Heart right ventricle (tissue), 16 donors: ENCODE results near the gene RNF151. TPM values are rescaled to one million over a fixed set of nuclear protein-coding genes. Genes with fewer than 3 reads are reported as not detected.

Source experiments
- ATAC-seq, 8 donors: fragments of 200-7000 bp; cut with Tn5 transposase; one replicate each; pipeline ENCODE4 v1.9.1; 2020; ENCODE audit warnings: mild to moderate bottlenecking in 8 of 8, moderate library complexity in 8 of 8, moderate number of reproducible peaks in 1 of 8
- DNase-seq, 2 donors: peaks; one replicate each; pipeline ENCODE4 v3.0.0-alpha.2; 2020
- H3K27ac ChIP-seq, 10 donors: fragments of 200-600 bp; sonication (generic) in 2 of 10; one replicate each; pipeline versions ENCODE4 v1.5.0 to v1.8.0; 2020 to 2022; ENCODE audit warnings: mild to moderate bottlenecking in 3 of 10
- H3K27me3 ChIP-seq, 7 donors: fragments of 200-600 bp; one replicate each; pipeline ENCODE4 v1.8.0; 2021 to 2022; ENCODE audit warnings: mild to moderate bottlenecking in 2 of 7
- H3K36me3 ChIP-seq, 9 donors: fragments of 200-600 bp; sonication (generic) in 1 of 9; one replicate each; pipeline versions ENCODE4 v1.5.0 to v1.8.0; 2020 to 2022; ENCODE audit warnings: mild to moderate bottlenecking in 2 of 9
- H3K4me1 ChIP-seq, 9 donors: fragments of 200-600 bp; sonication (generic) in 1 of 9; one replicate each; pipeline versions ENCODE4 v1.5.0 to v1.8.0; 2020 to 2022; ENCODE audit warnings: mild to moderate bottlenecking in 4 of 9
- H3K4me3 ChIP-seq, 10 donors: fragments of 200-600 bp; sonication (generic) in 2 of 10; one replicate each; pipeline versions ENCODE4 v1.5.0 to v1.8.0; 2020 to 2022; ENCODE audit warnings: mild to moderate bottlenecking in 7 of 10, moderate library complexity in 2 of 10
- H3K9me3 ChIP-seq, 11 donors: fragments of 200-600 bp in 10 of 11; sonication (generic) in 2 of 11; one replicate each; pipeline versions ENCODE4 v1.5.0 to v1.8.0; 2013 to 2022; ENCODE audit warnings: mild to moderate bottlenecking in 2 of 11, control low read depth in 1 of 11, moderate library complexity in 1 of 11
- CTCF ChIP-seq, 9 donors: fragments of 200-600 bp; sonication (generic) in 2 of 9; IDR thresholded peaks; one replicate each; pipeline versions ENCODE4 v1.5.0 to v1.8.0; 2021 to 2022; ENCODE audit warnings: antibody characterized with exemption in 9 of 9, mild to moderate bottlenecking in 5 of 9, moderate library complexity in 1 of 9
- WGBS, 2 donors: extraction: QIAGEN DNeasy Blood & Tissue Kit; methylation state at CpG; one replicate each; pipeline ENCODE4 v1.1.7; 2013; ENCODE audit warnings: inconsistent platforms in 1 of 2; 5-methylcytosine and 5-hydroxymethylcytosine counted together
- intact Hi-C, 10 donors: fragments of 100-400 bp; cut with DNase I; formaldehyde crosslinking; loops; one replicate each; pipeline versions ENCODE4 v1.11.1 to v1.14.2; 2022
- polyA plus RNA-seq, 2 donors: library from polyadenylated mRNA; stranded (reverse); fragments of 200-250 nt; gene quantifications; one replicate each; pipeline ENCODE4 v1.2.3, GENCODE V29; 2013
- total RNA-seq, 10 donors: library from RNA; stranded (reverse); fragmentation: NEBNext Ultra II Directional in 3 of 10; extraction: Animal tissue kit (Norgen Biotek cat#: 25700) in 3 of 10; gene quantifications; one replicate each; pipeline versions ENCODE4 v1.2.1 to v1.2.4, GENCODE V29; 2021 to 2023
- donor health status: Arrhythmogenic right ventricular cardiomyopathy.
- donor health status: ischemic (EF 13 %, LVEDD 7.1; RV severe dilation, severe dysfunction).
- donor health status: healthy with polysubstance abuse.
- donor health status: DM: no; HTN: yes; CAD: no.
- donor health status: DM: no; HTN: no; CAD: no.
- donor health status: ischemic (EF 25% LVEDD 6.9; RV normal size, moderate dysfunction).
- donor health status: ischemic (EF 25% LVEDD 5.7; RV mildly dilated, moderate dysfunction).
- donor health status: healthy.
- donor health status: DM: yes; HTN: yes; CAD: no.
- donor health status: Ischemic cardiomyopathy.
- donor health status: ischemic (EF 35%, LVEDD 5.7; RV mildly dilated, moderate dysfunction).
- donor health status: nonischemic (EF 11% LVEDD 7.7; RV severe dilation, severe dysfunction).
- donor health status: DM: yes; HTN: yes; CAD: no.
- donor health status: PGD.
- donor health status: ischemic (EF 29% LVEDD 5.4; RV normal size, mild dysfunction).
- donor health status: nonischemic (EF 23%, LVEDD 6.1; RV moderate dilation, normal function).

Gene RNF151
- total and polyA plus RNA-seq, 12 donors, result not detected

- no peak for DNase-seq
- peaks cover 11 to 39% (median 28%) of the 10 kb centered on the region in 9 donors for H3K4me1 ChIP-seq
These were observed 13.5 kb downstream of the RNF151 start for GRCh38 chr16:1980030-1980769.

GRCh38 chr16:1980770-1981087 lies 14.1 kb downstream of the RNF151 start:
- no peak for TF ChIP-seq CTCF (IDR thresholded peaks at IDR 0.05)
- WGBS, 2 donors, result 20 to 21% methylated on average over 16 of the region's 16 CpGs
- DNase-seq (no peak), ATAC-seq (no peak)
- Histone ChIP-seq H3K4me3 (no peak overlapping the region), H3K4me1 (peaks cover 11 to 43% (median 30%) of the 10 kb centered on the region in 9 donors), H3K27me3 (peaks cover 18 to 73% (median 60%) of the 10 kb centered on the region in 7 donors), H3K9me3 (no peaks in the 10 kb centered on the region), H3K27ac (no peak overlapping the region), H3K36me3 (peaks cover 7 to 40% (median 33%) of the 10 kb centered on the region in 9 donors)
- intact Hi-C loops, result loop anchor here in 1 of 10 donors (10.0 kb wide), 1 partner anchor 56 kb away; no protein-coding TSS in a partner anchor

More at GRCh38 chr16:1980030-1980769, 13.5 kb downstream of the RNF151 start:
- intact Hi-C loops, result loop anchor here in 1 of 10 donors (10.0 kb wide), 1 partner anchor 55 kb away; no protein-coding TSS in a partner anchor
- 3 to 5% methylated on average over 53 of the region's 53 CpGs for WGBS, 2 donors
- H3K27me3 ChIP-seq, result peaks cover 18 to 79% (median 64%) of the 10 kb centered on the region in 7 donors
- no peak for TF ChIP-seq CTCF (IDR thresholded peaks at IDR 0.05)
- ATAC-seq, result no peak
- peaks cover 12 to 40% (median 35%) of the 10 kb centered on the region in 9 donors for H3K36me3 ChIP-seq
- H3K27ac ChIP-seq, result no peak overlapping the region
- no peaks in the 10 kb centered on the region for H3K9me3 ChIP-seq
- H3K4me3 ChIP-seq, result no peak overlapping the region

- intact Hi-C loops, result loop anchor here in 1 of 10 donors (10.0 kb wide), 1 partner anchor 57 kb away; no protein-coding TSS in a partner anchor
- H3K36me3 ChIP-seq, result peaks cover 1 to 40% (median 33%) of the 10 kb centered on the region in 9 donors
- H3K4me1 ChIP-seq, result peaks cover 11 to 43% (median 30%) of the 10 kb centered on the region in 9 donors
- no peak within 1 kb of the TSS for H3K4me3 ChIP-seq
- H3K27me3 ChIP-seq, result peaks cover 18 to 66% (median 54%) of the 10 kb centered on the region in 7 donors
- H3K27ac ChIP-seq, result no peak within 1 kb of the TSS
- no peak for TF ChIP-seq CTCF (IDR thresholded peaks at IDR 0.05)
- no peak for ATAC-seq
- H3K9me3 ChIP-seq, result no peaks in the 10 kb centered on the region
- DNase-seq, result no peak
- WGBS, 2 donors, result 34 to 39% methylated on average over 6 of the region's 6 CpGs
These were observed 14.8 kb downstream of the RNF151 start, which contains the start of gene NOXO1 for GRCh38 chr16:1981398-1981836. NOXO1 (minus strand) TSS chr16:1981469; CDS start chr16:1981179, 290 bp downstream.

GRCh38 chr16:1982013-1982433 lies 15.4 kb downstream of the RNF151 start:
- Histone ChIP-seq H3K4me3 (no peak overlapping the region), H3K9me3 (no peaks in the 10 kb centered on the region), H3K4me1 (peaks cover 11 to 43% (median 30%) of the 10 kb centered on the region in 9 donors), H3K27ac (no peak overlapping the region), H3K36me3 (peaks cover 0 to 40% (median 29%) of the 10 kb centered on the region in 9 donors), H3K27me3 (peaks cover 18 to 64% (median 49%) of the 10 kb centered on the region in 7 donors)
- ATAC-seq, result no peak
- no peak for TF ChIP-seq CTCF (IDR thresholded peaks at IDR 0.05)
- intact Hi-C loops, result loop anchor here in 1 of 10 donors (10.0 kb wide), 1 partner anchor 57 kb away; no protein-coding TSS in a partner anchor
- no peak for DNase-seq
- 66 to 68% methylated on average over 5 of the region's 5 CpGs for WGBS, 2 donors
